ENCODE results near the gene THBS3. TPM values are rescaled to one million over a fixed set of nuclear protein-coding genes. Genes with fewer than 3 reads are reported as not detected.
"Not testable (repeated sequence)": the region's sequence is repeated elsewhere in the genome, so short reads cannot be mapped to it uniquely, and the experiment has no call there.

The THBS3 gene
- total and polyA plus RNA-seq, 5 experiments from 2014 or later: 1.2 to 37.9 (median 3.8) TPM

- Mint-ChIP-seq H3K36me3 (no peaks in the 10 kb centered on the region), H3K27me3 (peaks cover 0 to 2% (median 0%) of the 10 kb centered on the region in 5 donors)
- POLR2A ChIA-PET: interaction anchor here (0.5 to 5.1 kb wide), 17 partner anchors 8 to 426 kb away, joined by 3 to 150 read pairs (median 7); partner anchors contain the start of genes CLK2, DPM3, EFNA1 and KRTCAP2
Measured at GRCh38 chr1:155193275-155193990, 14.3 kb downstream of the THBS3 start.

GRCh38 chr1:155192346-155193274 is 15.1 kb downstream of the THBS3 start:
- Mint-ChIP-seq H3K9me3 (no peaks in the 10 kb centered on the region), H3K27me3 (peaks cover 0 to 2% (median 0%) of the 10 kb centered on the region in 5 donors), H3K4me3 (peak overlapping the region; percentile 77 to 97 (median 90)), H3K36me3 (no peaks in the 10 kb centered on the region), H3K27ac (peak overlapping the region; percentile 93 to 100 (median 98)), H3K4me1 (peaks cover 23 to 39% (median 31%) of the 10 kb centered on the region in 4 donors)
- DNase-seq (peak in 7 of 10 donors; percentile 27 to 70 (median 42)), ATAC-seq (peak in 1 of 2 donors; percentile 3)
- POLR2A ChIA-PET: interaction anchor here (0.5 to 5.1 kb wide), 8 partner anchors 12 to 108 kb away, joined by 4 to 150 read pairs (median 10); partner anchors contain the start of genes CLK2, KRTCAP2, MTX1 and THBS3

More at GRCh38 chr1:155193275-155193990, 14.3 kb downstream of the THBS3 start:
- peak overlapping the region; percentile 77 to 97 (median 90) for H3K4me3 Mint-ChIP-seq
- peak; percentile 6 to 17 for ATAC-seq
- DNase-seq: peak; percentile 40 to 79 (median 60)
- H3K4me1 Mint-ChIP-seq: peaks cover 18 to 33% (median 26%) of the 10 kb centered on the region in 4 donors
- H3K27ac Mint-ChIP-seq: peak overlapping the region; percentile 93 to 100 (median 98)
- no peaks in the 10 kb centered on the region for H3K9me3 Mint-ChIP-seq

DNA sequence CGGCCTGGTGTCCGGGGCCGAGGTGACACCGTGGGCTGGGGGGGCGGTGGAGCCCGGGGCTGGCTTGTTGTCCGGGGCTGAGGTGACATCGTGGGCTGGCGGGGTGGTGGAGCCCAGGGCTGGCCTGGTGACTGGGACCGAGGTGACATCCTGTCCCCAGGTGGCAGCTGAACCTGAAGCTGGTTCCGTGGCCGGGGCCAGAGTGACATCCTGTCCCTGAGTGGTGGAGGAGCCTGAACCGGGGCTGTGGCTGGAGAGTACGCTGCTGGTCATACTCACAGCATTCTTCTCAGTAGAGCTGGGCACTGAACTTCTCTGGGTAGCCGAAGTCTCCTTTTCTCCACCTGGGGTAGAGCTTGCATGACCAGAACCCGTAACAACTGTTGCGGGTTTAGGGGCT is 15.8 kb downstream of the THBS3 start:
- H3K4me1 Mint-ChIP-seq: peaks cover 24 to 39% (median 31%) of the 10 kb centered on the region in 4 donors
- POLR2A ChIA-PET: interaction anchor here (4.5 to 5.1 kb wide), 3 partner anchors 16 to 34 kb away, joined by 27 to 150 read pairs (median 65); partner anchors contain the start of genes KRTCAP2, MTX1, THBS3 and TRIM46
- H3K9me3 Mint-ChIP-seq: no peaks in the 10 kb centered on the region
- DNase-seq: peak in 1 of 10 donors; percentile 57
- peak overlapping the region in 9 of 10 donors; percentile 25 to 98 (median 87) for H3K27ac Mint-ChIP-seq
- no peaks in the 10 kb centered on the region for H3K36me3 Mint-ChIP-seq
- peaks cover 0 to 2% (median 0%) of the 10 kb centered on the region in 5 donors for H3K27me3 Mint-ChIP-seq
- H3K4me3 Mint-ChIP-seq: peak overlapping the region in 6 of 10 donors; percentile 8 to 97 (median 38)
- no peak for ATAC-seq

DNA sequence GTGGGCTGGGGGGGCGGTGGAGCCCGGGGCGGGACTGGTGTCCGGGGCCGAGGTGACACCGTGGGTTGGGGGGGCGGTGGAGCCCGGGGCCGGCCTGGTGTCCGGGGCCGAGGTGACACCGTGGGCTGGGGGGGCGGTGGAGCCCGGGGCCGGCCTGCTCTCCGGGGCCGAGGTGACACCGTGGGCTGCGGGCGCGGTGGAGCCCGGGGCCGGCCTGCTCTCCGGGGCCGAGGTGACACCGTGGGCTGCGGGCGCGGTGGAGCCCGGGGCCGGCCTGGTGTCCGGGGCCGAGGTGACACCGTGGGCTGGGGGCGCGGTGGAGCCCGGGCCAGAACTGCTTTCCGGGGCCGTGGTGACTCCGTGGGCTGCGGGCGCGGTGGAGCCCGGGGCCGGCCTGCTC is 17.8 kb downstream of the THBS3 start:
- H3K9me3 Mint-ChIP-seq, H3K27ac Mint-ChIP-seq, ATAC-seq, H3K36me3 Mint-ChIP-seq, DNase-seq, H3K4me3 Mint-ChIP-seq, H3K27me3 Mint-ChIP-seq, POLR2A ChIA-PET: not testable (repeated sequence)
- H3K4me1 Mint-ChIP-seq: peaks cover 21 to 32% (median 29%) of the 10 kb centered on the region in 4 donors

DNA sequence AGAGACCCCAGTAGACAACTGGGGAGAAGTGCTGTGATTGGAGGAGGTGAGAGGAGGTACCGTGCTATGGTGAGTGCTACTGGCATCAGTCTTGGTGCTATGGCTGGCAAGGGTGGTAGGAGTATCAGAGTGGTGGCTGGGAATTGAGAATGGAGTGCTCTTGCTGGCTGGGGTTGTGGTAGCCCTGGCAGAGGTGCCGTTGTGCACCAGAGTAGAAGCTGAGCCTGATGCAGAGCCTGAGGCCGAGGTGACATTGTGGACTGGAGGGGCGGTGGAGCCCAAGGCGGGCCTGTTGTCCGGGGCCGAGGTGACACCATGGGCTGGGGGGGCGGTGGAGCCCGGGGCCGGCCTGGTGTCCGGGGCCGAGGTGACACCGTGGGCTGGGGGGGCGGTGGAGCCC is 19.4 kb downstream of the THBS3 start:
- no peak for ATAC-seq
- Mint-ChIP-seq H3K27ac (peak overlapping the region; percentile 54 to 94 (median 83)), H3K27me3 (no peaks in the 10 kb centered on the region)

GRCh38 chr1:155187456-155187891 is 20.2 kb downstream of the THBS3 start:
- no peaks in the 10 kb centered on the region for H3K9me3 Mint-ChIP-seq

More for the DNA sequence above, 19.4 kb downstream of the THBS3 start:
- Mint-ChIP-seq H3K9me3 (no peaks in the 10 kb centered on the region), H3K4me1 (peaks cover 14 to 19% (median 19%) of the 10 kb centered on the region in 4 donors), H3K4me3 (peak overlapping the region in 5 of 10 donors; percentile 20 to 52 (median 46)), H3K36me3 (peaks cover 0 to 6% (median 0%) of the 10 kb centered on the region in 3 donors)
- peak in 1 of 10 donors; percentile 49 for DNase-seq
- POLR2A ChIA-PET: interaction anchor here (0.6 kb wide), 1 partner anchor 819 kb away, joined by 4 read pairs; no protein-coding TSS in a partner anchor

DNA sequence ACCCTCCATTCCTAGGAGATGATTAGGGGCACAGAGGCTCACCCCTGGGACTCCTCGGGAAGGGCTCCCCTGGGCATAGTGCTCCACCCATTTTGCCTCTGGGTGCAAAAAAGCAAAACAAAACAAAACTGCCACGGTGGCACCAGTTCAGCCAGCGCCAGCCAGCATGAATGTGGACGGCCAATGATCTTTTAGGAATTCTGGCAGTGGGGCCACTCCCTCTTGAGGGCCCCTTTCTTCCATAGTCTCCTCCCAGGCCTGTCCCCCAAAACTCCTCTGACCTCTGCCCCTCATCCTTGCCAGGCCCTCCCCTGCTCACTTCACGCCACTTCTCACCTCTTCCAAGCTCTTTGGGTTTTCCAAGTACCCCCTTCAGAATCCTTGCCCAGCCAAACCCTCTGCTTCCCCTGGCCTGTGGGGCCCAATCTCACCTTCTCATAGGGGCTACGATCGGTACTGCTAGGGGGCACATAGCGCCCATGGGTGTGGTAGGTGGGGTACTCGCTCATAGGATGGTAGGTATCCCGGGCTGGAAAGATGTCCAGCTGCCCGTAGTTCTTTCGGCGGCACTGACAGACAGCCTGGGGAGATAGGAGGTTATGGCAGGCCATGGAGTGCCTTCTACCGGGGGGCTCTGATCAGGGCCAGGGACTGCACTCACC is 20.8 kb downstream of the THBS3 start:
- Mint-ChIP-seq H3K27ac (peak overlapping the region in 7 of 10 donors; percentile 10 to 80 (median 56)), H3K36me3 (peaks cover 0 to 17% (median 0%) of the 10 kb centered on the region in 3 donors), H3K27me3 (no peaks in the 10 kb centered on the region), H3K4me1 (peaks cover 6 to 12% (median 8%) of the 10 kb centered on the region in 4 donors), H3K9me3 (no peaks in the 10 kb centered on the region), H3K4me3 (no peak overlapping the region)
- DNase-seq (peak in 1 of 10 donors; percentile 59), ATAC-seq (peak in 1 of 2 donors; percentile 15)
- POLR2A ChIA-PET: interaction anchor here (0.6 to 2.8 kb wide), 2 partner anchors 7 to 68 kb away, joined by 3 to 14 read pairs; partner anchors contain the start of gene ENTREP3

More at GRCh38 chr1:155187456-155187891, 20.2 kb downstream of the THBS3 start:
- POLR2A ChIA-PET: interaction anchor here (0.6 kb wide), 1 partner anchor 68 kb away, joined by 3 read pairs; the partner anchor contains the start of gene ENTREP3
- Mint-ChIP-seq H3K27ac (peak overlapping the region in 8 of 10 donors; percentile 10 to 89 (median 61)), H3K27me3 (no peaks in the 10 kb centered on the region), H3K4me3 (no peak overlapping the region), H3K36me3 (peaks cover 0 to 13% (median 0%) of the 10 kb centered on the region in 3 donors), H3K4me1 (peaks cover 11 to 16% (median 12%) of the 10 kb centered on the region in 4 donors)
- peak in 1 of 2 donors; percentile 20 for ATAC-seq
- DNase-seq: peak in 1 of 10 donors; percentile 31

DNA sequence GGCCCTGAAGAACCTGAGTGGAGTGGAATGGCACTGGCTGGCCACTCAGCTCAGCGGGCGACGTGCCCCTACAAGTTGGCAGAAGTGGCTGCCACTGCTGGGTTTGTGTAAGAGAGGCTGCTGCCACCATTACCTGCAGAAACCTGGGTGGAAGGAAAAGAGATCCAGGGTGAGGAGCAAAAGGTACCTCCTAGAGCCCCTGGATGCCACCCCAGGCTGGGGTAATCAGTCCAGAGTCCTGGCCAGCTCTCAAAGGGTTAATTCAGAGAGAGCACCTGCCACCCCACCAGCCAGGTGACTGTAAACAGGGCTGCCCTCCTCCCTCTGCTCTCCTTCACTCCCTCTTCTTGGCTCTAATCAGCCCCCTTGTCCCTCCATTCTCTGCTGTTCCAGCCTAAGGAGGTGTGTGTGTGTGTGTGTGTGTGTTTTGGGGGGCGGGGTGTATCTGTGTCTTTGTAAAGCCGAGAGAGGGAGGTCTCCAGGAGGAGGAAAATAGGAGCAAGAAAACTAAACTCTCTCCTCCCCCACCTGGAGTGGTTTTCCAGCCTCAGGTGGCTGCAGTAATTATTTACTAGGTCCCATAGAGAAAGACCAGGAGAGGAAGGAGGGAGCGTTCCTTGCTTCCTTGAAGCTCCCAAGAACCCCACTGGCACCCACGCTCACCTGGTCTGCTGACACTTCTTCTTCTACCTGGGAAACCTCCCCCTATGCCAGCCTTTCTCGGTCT is 21.5 kb downstream of the THBS3 start:
- no peak overlapping the region for H3K4me3 Mint-ChIP-seq
- ATAC-seq (no peak), DNase-seq (peak in 1 of 10 donors; percentile 45)
- H3K36me3 Mint-ChIP-seq: peaks cover 0 to 20% (median 0%) of the 10 kb centered on the region in 3 donors
- no peaks in the 10 kb centered on the region for H3K27me3 Mint-ChIP-seq
- H3K9me3 Mint-ChIP-seq: no peaks in the 10 kb centered on the region
- POLR2A ChIA-PET: interaction anchor here (2.8 kb wide), 1 partner anchor 8 kb away, joined by 14 read pairs; no protein-coding TSS in a partner anchor
- peaks cover 5 to 12% (median 8%) of the 10 kb centered on the region in 4 donors for H3K4me1 Mint-ChIP-seq
- peak overlapping the region in 2 of 10 donors; percentile 34 to 80 for H3K27ac Mint-ChIP-seq

GRCh38 chr1:155185783-155186066 is 22.0 kb downstream of the THBS3 start:
- DNase-seq (peak in 1 of 10 donors; percentile 13), ATAC-seq (no peak)
- H3K27me3 Mint-ChIP-seq: no peaks in the 10 kb centered on the region
- peaks cover 0 to 22% (median 0%) of the 10 kb centered on the region in 3 donors for H3K36me3 Mint-ChIP-seq
- H3K4me1 Mint-ChIP-seq: peaks cover 5 to 12% (median 8%) of the 10 kb centered on the region in 4 donors
- H3K4me3 Mint-ChIP-seq: no peak overlapping the region
- POLR2A ChIA-PET: interaction anchor here (2.8 kb wide), 1 partner anchor 8 kb away, joined by 14 read pairs; no protein-coding TSS in a partner anchor
- H3K27ac Mint-ChIP-seq: peak overlapping the region in 2 of 10 donors; percentile 65 to 80
- no peaks in the 10 kb centered on the region for H3K9me3 Mint-ChIP-seq

- DNase-seq: peak in 1 of 10 donors; percentile 45
- POLR2A ChIA-PET: interaction anchor here (0.6 to 2.8 kb wide), 2 partner anchors 9 to 405 kb away, joined by 3 to 14 read pairs; no protein-coding TSS in a partner anchor
- H3K9me3 Mint-ChIP-seq: no peaks in the 10 kb centered on the region
- no peak for ATAC-seq
- no peak overlapping the region for H3K4me3 Mint-ChIP-seq
- H3K27ac Mint-ChIP-seq: peak overlapping the region in 4 of 10 donors; percentile 7 to 80 (median 61)
- H3K27me3 Mint-ChIP-seq: no peaks in the 10 kb centered on the region
- peaks cover 5 to 12% (median 8%) of the 10 kb centered on the region in 4 donors for H3K4me1 Mint-ChIP-seq
- peaks cover 0 to 22% (median 0%) of the 10 kb centered on the region in 3 donors for H3K36me3 Mint-ChIP-seq
Measured at GRCh38 chr1:155184835-155185782, 22.6 kb downstream of the THBS3 start.

Measured in naive thymus-derived CD8-positive, alpha-beta T cell (primary cell).